Stimulated activated naive CD4-positive, alpha-beta T cell (primary cell): ENCODE data around the gene ARID3B.
A peak's percentile ranks its signal among the peaks of the same experiment; 100 is the strongest.
"Not testable (repeated sequence)": the region's sequence is repeated elsewhere in the genome, so short reads cannot be mapped to it uniquely, and the experiment has no call there.

Source experiments
- DNase-seq, 6 experiments: peaks; one replicate each; lab custom pipeline; 2025; lab: John Stamatoyannopoulos, UW

Gene ARID3B

GRCh38 chr15:74537736-74538135 lies 3.3 kb upstream of the ARID3B start:
- no peak for DNase-seq

DNA sequence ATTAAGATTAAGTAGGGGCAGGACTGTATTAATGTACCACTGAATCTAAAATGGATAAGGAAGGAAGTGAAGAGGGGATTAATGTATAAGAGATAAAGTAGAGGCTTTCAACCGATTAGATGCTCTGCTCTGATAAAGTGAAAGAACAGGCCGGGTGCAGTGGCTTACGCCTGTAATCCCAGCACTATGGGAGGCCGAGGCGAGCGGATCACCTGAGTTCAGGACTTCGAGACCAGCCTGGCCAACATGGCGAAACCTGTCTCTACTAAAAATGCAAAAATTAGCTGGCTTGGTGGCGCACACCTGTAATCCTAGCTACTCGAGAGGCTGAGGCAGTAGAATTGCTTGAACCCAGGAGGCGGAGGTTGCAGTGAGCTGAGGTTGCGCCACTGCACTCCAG lies 1.5 kb upstream of the ARID3B start:
- DNase-seq = not testable (repeated sequence)

DNA sequence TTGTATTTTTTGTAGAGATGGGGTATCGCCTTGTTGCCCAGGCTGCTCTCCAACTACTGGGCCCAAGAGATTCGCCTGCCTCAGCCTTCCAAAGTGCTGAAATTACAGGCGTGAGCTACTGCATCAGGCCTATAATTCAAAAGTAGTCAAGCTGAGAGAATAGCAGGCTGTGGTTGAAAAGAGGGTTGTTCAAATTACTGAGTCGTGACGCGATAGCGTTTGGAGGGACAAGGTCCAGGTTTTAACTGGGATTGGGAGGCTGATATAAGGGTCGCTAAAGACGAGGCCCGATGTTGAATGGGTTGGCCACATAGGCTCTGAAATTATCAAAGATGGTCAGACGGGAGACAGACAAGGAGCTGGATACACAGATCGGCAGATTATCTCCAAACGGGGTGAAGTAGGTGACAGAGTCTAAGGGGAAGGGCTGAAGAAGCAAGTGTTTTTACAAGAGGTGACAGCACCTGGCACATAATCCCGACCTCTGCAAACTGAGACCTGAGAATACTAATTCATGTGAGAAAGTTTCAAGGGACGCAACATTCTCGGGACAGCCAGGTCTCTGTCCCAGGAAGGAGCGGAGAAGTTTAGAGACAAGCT lies 759 bp upstream of the ARID3B start:
- no peak for DNase-seq

DNA sequence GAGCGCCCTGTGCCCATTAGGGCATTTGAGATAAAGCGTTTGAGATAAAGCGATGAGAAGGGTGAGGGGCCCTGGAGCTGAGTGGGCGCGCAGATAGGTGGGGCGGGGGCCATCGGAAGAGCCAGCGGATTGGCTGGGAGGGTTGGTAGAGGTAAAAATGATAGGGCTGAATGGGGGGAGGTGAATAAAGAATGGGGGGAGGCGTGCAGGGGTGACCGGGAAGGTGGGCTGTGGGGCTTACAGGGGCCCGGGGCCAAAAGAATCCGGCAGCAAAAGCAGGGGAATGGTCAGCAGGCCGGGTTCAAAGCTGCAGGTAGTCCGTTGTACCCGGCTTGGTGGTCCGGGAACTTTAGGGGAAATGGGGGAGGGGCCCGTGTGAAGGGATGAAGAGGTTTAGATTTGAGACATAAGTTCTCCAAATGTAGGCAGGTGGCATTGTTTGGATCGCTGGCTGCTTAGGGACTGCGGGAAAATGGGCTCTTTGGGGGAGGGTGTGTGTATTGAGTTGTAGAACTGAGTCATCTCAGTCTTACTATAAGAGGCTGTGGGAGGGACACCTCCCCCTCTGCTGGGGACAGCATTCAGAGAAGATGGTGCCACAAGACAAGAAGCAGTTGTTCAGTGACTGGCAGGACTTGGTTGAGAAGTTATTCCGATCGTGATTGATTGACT lies 610 bp downstream of the ARID3B start:
- peak; percentile 20 to 43 (median 38) for DNase-seq

DNA sequence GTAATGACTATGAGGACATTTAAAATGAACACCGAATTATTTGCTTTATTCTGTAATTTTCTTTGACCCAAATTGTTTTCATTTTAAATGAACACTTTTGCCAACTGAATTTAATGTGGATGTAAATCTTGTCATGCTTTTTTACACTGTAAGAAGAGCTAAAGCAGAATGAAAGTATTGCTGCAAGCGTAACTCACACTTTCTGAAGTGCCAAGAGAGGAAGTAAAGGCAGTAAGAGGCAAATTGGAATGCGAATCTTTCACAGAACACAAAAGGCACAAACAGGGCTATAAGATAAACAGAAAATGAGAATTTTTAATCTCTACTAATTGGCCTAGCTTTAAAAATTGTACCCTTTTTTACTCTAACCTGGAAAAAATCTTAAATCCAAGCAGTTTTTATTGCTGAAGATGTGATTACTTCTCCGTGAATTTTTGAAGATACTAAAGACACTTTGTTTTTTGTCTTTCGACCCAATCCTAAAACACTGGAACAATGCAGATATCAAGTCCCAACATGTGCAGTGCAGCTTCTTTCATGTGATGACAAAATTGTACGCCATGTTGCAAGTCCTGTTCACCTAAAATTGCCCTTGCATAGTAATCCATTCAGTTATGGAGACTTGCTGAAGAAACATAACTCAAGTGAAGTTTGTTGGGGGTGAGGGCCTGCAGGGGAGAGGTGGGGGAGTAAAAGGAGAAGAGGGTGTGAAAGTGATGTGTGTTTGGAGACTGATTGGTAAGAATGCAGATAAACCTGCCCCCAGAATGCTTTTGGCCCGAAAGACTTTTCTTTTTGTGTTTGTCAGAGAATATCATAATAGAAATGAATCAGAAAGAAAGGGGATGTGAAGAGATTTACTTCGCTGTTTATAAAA lies 1.4 kb downstream of the ARID3B start:
- peak in 2 of 6 experiments; percentile 32 to 33 for DNase-seq

- no peak for DNase-seq
Observed at GRCh38 chr15:74543043-74543422, 2.0 kb downstream of the ARID3B start.

DNA sequence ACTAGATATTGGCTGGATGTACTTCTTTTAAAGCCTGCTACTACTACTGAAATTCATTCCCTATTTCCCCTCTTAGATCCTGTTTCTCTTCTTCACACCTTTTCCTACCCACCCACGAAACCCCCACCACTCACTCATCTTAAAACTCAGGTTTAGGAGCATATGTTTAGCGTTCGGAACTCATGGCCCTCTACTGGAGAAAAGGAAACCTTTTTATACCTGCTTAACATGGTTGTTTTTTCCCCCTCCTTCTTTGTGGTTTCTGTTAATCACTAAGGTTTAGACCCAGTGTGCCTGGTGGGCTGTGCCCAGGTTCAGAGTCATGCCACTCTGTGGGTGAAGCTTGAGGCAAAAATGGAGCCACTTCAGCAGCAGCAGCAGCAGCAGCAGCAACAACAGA lies 2.6 kb downstream of the ARID3B start:
- peak in 4 of 6 experiments; percentile 2 to 23 (median 12) for DNase-seq

DNA sequence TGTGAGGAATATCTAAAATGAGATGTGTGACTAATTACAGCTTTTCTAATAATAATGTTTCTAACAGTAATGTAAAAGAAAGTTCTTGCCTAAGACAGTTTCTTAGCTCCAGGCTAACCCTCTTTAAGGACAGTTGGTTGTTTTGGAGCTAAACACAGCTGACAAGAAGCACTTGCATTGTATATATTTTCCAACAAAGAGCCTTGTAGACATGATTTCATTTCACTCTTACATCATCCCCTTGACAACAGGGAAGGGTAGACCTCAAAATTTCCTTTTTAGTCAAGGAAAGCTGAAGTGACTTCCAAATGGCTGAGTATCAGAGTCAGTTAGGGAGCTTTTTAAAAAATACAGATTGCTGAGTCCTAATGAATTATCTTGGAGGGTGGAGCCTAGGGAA lies 4.1 kb downstream of the ARID3B start:
- DNase-seq = no peak

DNA sequence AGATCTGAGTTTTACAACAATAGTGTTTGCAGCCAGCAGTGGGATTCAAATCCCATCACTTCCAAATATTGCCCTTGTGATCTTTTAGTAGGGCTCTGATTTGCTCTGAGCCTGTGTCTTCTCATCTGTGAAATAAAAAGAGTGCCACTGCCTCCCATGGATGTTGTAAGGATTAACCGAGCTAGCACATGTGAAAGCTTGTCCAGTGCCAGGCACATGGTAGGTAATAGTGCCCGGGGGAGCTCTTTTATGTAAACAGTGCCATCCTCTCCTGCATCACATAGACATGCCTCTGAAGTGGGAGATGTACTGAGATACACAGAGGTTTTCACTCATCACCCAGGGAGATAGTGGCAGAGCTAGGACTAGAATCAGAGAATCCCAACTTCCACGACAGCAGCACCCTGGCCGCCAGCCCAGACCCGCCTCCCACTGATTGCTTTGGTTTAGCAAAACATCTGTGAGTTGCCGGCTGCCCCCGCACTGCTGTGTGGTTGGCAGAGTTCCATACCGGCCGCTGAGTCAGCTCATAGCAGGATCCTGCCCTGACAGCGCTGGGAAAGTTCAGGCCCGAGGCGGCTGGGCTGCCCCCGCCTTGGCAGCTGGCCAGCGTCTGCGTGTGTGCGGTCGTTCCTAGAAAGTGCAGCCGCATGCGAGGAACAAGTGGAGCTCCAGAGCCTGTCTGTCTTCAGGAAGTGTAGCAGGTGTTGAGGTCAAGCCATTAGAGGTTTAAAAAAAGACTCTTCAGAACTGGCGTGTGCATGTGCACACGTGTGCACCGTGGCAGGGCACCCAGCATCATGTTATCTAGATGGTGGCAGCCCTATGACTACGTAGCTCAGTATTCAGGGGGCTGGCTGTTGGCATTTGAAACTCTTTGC lies 5.0 kb downstream of the ARID3B start:
- peak; percentile 46 to 80 (median 64) for DNase-seq

DNA sequence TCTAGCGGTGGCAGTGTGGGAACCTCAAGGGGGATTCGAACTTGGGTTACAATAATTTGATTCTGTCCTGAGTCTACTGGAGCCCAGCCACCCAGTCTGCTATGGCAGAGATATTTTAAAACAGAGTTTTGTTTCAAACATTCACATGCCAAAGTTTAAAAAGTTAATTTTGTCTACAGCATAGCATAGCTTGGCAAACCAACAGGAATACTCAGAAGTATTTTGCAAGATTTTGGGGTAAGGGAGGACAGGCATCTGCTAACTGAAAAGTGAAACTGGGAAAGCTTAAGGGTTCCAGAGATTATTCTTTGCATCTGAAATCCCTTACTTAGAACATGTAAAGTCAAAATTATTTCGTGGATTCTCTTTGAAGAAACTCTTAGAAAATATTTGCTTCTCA lies 6.6 kb downstream of the ARID3B start:
- DNase-seq = no peak

DNA sequence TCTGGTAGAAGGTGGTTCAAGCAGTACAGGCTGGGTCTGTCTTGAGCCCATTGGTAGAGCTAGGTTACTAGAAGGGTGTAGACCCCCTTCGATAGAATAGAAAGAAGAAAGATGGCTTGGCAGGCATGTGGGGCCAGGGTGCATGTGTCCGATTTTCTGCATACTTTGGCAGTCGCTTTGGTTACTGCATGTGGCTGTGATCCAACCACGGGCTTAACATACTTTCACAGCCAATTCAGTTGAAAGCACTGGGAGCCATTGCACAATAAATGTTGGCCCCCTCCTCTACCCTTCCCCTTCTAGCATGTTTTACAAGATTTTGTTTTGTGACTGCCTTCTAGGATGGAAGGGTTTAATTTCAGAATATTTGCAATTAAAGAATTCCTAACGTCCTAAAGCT lies 7.2 kb downstream of the ARID3B start:
- no peak for DNase-seq

DNA sequence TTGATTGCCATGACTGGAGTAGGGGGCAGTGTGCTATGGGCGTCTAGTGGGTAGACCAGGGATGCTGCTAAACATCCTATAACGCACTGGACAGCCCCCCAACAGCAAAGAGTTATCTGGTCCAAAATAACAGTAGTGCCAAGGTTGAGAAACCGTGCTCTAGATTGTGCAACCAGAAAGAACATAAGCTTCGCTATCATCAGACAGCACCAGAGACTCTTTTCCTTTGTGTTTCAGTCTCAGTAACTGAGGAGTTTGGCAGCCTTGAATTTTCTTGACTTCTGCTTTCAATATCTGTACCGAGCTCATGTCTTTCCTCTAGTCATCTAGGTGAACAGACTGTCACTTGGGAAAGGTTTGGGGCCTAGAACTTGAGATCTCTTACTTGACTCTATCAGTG lies 8.8 kb downstream of the ARID3B start:
- DNase-seq = no peak

DNA sequence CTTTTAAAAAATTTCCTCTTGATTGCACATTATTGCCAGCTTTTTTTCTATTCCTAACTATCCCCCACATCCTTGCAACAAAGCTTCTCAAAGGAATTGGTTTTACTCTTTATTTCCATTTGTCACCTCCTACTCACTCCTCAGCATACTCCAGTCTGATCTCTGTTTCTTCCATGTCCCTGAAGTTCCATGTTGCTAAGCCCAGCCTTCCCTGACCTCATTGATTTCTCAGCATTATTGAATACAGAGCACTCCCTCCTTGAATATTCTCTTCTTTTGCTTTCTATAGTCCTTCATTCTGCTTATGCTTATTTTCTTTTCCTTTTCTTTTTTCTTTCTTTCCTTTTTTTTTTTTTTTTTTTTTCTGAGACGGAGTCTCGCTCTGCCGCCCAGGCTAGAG lies 10.7 kb downstream of the ARID3B start:
- no peak for DNase-seq

DNA sequence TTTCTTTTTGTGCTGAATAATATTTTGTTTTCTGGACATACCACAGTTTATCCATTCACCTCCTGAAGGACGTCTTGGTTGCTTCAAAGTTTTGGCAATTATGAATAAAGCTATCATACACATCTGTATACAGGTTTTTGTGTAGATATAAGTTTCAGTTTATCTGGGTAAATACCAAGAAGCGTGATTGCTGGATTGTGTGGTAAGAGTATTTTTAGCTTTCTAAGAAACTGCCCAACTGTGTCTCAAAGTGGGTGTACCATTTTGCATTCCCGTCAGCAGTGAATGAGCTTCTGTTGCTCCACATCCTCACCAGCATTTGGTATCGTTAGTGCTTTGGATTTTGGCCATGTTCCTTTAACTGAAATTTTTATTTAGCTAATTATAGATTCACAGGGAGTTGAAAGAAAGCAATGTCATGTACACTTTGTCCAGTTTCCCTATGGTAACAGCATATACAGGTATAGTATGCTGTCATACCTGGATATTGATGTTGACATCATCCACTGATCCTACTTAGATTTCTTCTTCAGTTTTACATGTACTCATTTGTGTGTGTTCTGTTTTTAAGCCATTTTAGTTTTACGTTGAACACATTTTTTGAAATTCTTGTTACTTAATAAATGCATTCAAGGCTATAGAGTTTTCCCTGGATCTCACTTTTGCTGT lies 11.9 kb downstream of the ARID3B start:
- DNase-seq = no peak

GRCh38 chr15:74555192-74555591 lies 14.2 kb downstream of the ARID3B start:
- no peak for DNase-seq

DNA sequence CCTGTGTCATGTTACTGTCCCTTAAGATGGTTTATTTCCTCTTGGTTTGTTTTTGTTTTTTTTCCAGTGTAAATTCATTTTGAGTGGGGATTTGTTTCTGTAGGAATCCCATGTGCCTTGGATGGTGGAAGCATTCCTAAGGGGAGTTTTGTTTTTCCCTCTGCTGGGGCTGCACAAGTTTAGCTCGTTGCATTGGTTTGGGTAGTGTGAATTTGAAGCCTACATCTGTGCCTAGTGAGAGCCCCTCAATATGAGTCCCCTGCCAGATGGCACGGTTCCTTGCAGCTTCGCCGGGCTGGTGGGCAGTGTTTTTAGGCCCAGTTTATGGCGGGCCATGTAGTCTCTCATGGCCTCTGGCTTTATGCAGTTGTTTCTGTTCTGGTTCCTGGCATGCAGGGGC lies 17.7 kb downstream of the ARID3B start:
- DNase-seq = no peak

- DNase-seq = no peak
Observed at GRCh38 chr15:74563442-74563841, 22.4 kb downstream of the ARID3B start.

GRCh38 chr15:74564182-74564581 lies 23.2 kb downstream of the ARID3B start:
- no peak for DNase-seq

- DNase-seq = no peak
Observed at GRCh38 chr15:74565381-74566085, 24.5 kb downstream of the ARID3B start.

GRCh38 chr15:74568594-74568993 lies 27.6 kb downstream of the ARID3B start:
- DNase-seq = no peak

DNA sequence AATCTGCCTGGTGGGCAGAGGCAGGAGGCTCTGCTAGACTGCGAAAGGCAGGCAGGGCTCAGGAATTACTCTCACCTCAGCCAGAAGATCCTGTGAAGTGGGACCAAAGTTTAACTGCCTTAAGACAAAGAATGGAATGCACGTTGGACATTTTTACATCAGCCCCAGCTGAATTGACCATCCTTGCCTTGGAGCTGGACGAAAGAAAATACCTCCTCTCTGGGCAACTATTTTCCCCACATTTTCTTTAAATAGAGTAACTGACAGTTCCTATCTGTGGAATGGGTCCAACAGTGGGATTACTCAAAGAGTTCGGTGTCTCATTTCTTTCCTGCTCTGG lies 28.7 kb downstream of the ARID3B start:
- no peak for DNase-seq
